Measurements from ENCODE around the gene ZNF260. TPM values are rescaled to one million over a fixed set of nuclear protein-coding genes. Genes with fewer than 3 reads are reported as not detected.
A peak's percentile ranks its signal among the peaks of the same experiment; 100 is the strongest.

The ZNF260 gene
- polyA plus RNA-seq (ENCODE audit: insufficient read length in 10 of 10): 10 to 100 TPM; 10.1 to 16.4 (median 14.0) TPM
- long read RNA-seq, donor 1, full-length matches to known transcripts: 4 of 4 reads
- long read RNA-seq, donor 1, partial matches to known transcripts: 0 of 4 reads
- long read RNA-seq, donor 1, other reads (novel, unspliced or antisense): 0 of 4 reads
- long read RNA-seq, donor 2, full-length matches to known transcripts: 2 of 2 reads
- long read RNA-seq, donor 2, partial matches to known transcripts: 0 of 2 reads
- long read RNA-seq, donor 2, other reads (novel, unspliced or antisense): 0 of 2 reads
- long read RNA-seq, donor 3: 0 reads
- long read RNA-seq, donor 4: 0 reads
- long read RNA-seq, donor 5, full-length matches to known transcripts: 4 of 4 reads
- long read RNA-seq, donor 5, partial matches to known transcripts: 0 of 4 reads
- long read RNA-seq, donor 5, other reads (novel, unspliced or antisense): 0 of 4 reads
- long read RNA-seq, donor 6, full-length matches to known transcripts: 1 of 1 reads
- long read RNA-seq, donor 6, partial matches to known transcripts: 0 of 1 reads
- long read RNA-seq, donor 6, other reads (novel, unspliced or antisense): 0 of 1 reads
- long read RNA-seq, donor 7: 0 reads
- long read RNA-seq, donor 8, full-length matches to known transcripts: 3 of 16 reads
- long read RNA-seq, donor 8, partial matches to known transcripts: 13 of 16 reads
- long read RNA-seq, donor 8, other reads (novel, unspliced or antisense): 0 of 16 reads
- long read RNA-seq, donor 9: 0 reads

DNA sequence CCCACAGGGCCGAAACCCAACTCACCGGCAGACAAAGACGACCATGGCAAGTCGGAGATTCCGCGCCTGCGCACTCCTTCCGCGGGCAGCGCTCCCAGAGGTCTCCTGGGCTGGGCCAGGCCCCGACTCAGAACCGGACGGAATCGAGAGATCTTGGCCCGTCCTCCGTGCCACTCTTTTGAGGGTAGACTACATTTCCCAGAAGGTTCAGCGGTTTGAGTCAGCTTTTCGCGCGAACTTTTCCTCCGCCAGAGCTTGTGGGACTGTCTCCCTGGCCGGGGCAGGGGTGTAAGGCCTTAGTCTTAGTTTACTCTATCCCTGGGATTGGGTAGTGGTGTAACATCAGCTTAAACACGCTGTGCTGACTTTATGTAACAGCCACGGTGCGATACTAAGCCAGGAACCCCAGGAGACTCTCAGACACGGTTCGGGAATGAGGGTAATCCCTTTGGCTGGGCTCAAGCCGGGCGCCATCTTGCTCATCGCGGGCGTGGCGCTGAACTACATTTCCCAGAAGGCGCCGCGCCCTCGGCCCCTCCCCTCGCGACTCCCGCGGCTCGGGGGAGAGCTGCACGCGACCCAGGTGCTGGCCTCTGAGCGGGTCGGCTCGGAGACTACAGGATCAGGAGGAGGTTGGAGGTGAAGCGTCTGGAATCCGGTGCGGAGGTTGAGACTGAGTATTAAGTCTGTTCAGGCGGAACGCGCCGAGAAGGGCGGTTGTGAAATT is at the start of gene ZNF260:
Gene ZNF260 (minus strand): TSS at position 78 of the 727 bp plus-strand sequence. CDS start 13,033 bp downstream, outside the sequence.
- DNase-seq: peak; percentile 97 to 99 (median 98)

DNA sequence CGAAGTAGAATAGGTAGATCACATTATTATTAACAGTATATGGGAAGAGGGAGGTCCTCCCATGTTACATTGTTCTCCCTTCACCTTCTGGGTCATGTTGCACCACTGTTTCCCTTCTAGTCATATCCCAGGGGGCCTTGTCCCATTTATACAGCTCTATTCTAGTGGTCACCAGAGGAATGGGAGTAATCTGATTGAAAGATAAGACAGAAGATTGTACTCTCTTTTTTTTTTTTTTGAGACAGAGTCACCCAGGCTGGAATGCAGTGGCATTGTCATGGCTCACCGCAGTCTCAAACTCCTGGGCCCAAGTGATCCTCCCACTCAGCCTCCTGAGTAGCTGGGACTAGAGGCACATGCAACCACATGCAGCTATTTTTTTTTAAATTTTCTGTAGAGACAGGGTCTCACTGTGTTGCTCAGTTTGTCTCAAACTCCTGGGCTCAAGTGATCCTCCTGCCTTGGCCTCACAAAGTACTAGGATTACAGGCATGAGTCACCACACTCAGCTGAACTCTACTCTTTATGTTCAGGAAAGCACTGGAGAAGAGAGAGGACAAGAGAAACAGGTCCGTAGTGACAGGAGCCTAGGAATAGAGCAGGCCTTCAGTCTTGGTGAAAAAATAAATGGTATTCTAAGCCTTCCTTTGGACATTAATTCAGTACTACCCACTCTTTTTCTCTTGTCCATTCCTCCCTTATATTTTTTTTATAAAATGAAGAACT is 49.4 kb upstream of the ZNF260 start:
- no peak for DNase-seq

DNA sequence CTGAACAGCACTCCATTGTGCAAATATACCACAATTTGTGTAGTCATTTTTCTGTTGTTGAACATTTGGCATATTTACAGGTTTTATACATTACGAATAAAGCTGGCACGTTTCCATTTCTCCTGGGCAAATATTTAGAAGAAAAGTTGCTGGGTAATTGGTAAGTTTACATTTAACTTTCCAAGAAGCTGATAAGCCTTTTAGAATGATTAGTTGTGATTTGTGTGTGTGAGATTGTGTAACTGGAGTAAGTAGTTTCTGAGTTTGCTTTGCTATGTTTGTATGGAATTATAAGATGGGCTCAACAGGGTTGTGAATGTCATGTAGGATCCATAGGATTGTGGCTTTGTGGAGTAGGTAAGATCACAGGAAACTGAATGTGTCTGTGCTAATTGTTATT is 46.7 kb upstream of the ZNF260 start:
- DNase-seq: no peak

DNA sequence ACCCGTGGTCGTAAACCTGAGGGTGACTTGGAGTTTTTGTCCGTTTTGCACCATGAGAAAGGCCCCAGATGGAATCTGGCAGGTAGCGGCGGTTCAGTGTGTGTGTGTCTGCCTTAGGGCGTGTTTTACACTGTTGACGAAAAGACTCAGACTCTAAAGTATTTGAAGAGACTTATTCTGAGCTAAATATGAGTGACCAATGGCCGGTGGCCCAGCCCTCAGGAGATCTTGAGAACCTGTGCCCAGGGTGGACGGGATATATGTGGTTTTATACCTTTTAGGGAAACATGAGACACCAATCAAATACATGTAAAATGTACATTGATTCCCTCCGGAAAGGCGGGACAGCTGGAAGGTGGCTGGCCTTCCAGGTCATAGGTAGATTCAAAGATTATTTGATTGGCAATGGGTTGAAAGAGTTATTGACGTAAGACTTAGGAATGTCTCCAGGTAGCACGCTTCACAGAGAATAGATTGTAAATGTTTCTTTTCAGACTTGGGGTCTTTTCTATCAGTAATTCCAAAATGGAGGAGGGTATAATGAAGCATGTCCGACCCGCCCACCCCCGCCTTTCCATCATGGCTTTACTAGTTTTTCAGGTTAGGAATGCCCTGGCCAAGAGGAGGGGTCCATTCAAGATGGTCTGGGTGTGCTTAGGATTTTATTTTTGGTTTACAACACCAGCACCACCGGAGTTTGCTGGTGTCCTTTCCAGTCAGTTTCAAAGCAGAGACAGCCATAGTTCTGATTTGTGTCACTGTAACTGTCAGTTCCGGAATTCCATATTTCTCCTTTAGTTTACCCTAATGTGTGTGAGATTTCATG is 46.0 kb upstream of the ZNF260 start:
- peak; percentile 4 to 26 (median 10) for DNase-seq

DNA sequence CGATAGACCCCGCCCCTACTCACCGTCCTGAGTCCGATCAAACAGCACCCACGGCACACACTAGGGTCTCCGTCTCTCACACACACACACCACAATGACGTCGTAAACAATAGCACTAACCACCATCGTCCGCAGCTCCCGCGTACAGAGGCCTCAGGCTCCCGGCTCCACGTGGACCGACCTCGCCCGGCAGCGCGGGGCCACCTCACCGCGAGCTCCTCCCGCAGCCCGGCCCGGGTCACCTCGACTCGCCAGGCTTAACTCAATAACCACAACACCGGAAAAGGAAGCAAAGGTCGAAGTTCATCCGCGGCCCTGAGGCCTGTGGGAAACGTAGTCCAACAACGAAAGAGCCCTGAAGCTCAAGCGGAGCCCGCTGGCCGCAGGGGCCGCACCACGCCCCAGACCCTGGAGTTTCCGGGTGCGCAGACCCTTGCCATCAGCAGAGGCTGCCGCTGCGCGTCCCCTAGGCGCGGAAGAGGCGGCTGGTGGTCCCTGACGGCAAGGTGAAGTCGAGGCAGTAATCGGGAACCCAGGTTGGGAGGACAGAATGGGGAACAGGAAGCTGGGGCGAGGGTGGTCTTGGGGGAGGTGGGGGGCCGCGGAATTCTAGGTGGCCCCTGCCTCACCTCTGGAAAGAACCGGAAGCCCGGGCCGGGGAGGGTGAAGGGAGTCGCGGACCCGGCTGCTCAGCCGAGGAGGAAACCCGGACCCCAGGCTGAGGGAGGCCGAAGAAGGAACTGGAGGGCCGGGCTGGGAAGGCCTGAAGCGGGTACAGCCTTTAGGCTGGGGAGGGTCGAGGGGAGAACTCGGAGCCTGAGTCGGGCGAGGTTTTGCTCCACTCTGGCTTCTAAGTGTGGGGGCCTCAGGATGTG is 45.2 kb upstream of the ZNF260 start, which contains the start of gene ZNF529:
Gene ZNF529 (minus strand): TSS at position 273 of the 875 bp plus-strand sequence. CDS start 946 bp downstream, outside the sequence.
- DNase-seq: peak; percentile 90 to 98 (median 94)

DNA sequence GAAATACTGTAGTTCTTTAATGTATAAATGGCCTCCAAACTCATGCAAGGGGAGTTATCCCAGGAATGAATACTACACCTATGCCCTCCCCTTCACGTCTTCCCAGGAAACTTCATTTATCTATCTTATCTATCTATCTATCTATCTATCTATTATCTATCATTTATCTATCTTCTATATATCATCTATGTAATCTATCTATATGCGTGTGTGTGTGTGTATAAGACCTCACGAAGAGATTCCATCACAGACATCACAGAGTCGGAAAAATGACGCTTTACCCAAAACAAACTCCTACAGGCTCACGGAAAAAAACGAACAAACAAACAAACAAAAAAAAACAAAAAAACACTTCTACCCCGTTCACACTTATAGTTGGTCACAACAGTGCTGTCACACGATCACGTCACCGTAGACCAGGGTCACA is 44.5 kb upstream of the ZNF260 start:
- no peak for DNase-seq

DNA sequence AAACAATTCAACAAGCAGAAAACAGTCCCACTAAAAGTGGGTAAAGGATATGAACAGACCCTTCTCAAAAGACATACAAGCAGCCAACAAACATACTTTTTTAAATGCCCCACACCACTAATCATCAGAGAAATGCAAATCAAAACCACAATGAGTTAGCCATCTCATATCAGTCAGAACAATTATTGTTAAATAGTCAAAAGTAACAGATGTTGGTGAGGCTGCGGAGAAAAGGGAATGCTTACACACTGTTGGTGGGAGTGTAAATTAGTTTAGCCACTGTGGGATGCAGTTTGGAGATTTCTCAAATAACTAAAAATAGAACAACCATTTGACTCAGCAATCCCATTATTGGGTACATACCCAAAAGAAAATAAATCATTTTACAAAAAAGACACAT is 36.3 kb upstream of the ZNF260 start:
- DNase-seq: no peak

DNA sequence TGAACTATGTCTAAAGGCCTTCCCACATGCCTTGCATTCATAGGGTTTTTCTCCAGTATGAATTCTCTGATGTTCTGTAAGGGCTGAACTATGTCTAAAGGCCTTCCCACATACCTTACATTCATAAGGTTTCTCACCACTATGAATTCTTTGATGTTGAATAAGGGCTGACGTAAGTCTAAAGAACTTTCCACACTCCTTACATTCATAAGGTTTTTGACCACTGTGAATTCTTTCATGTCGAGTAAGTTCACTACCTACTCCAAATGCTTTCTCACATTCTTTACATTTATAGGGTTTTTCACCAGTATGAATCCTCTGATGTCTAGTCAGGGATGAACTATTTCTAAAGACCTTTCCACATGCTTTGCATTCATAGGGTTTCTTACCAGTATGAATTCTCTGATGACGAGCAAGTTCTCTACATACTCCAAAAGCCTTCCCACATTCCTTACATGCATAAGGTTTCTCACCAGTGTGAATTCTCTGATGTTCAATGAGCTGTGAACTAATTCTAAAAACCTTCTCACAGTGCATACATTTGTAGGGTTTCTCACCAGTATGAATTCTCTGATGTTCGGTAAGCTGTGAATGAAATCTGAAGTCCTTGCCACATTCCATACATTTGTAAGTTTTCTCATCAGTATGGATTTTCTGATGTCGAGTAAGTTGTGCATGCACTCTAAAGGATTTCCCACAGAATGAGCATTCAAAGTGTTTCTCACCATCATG is 19.1 kb upstream of the ZNF260 start:
- no peak for DNase-seq

DNA sequence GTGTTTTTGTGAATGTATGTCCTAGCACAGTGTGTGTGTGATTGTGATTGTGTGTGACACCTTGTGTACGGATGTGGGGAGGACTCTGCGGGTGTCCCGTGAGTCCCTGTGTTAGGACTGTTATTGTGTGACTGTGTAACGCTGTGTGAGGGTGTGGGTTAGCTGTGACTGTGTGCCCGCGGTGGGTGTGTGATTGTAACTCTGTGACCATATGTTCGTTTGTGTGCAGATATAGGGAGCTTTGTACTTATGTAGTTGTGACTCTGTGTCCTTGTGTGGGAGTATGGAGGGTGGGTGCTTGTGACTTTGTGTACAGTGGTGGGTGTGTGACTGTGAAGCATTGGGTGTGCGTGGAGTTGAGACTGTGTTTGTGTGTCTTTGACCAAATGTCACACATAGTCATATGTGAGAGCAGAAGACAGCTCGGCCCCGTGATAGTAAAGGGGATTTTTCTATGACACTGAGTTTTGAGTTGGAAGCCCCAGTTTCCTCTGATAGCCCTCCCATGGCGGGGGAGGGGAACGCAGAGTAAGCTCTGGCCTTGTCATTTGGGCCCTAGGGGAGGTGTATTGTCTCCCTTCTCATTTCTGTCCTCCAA is 949 bp upstream of the ZNF260 start:
- DNase-seq: no peak

DNA sequence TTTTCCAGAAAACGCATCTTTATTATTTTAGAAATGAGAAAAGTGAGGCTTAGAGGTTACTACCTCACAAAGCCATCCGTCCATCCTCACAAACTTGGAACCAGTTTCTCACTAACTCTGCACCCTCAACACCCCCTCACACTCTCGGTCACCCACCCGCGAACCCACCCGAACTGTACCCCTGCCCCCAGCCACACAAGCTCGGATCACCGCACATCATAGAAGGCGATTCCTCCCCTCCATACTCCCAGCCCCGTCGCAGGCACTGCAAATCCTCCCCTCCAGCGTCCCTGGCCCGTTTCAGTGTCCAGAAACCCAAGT is 238 bp downstream of the ZNF260 start:
- no peak for DNase-seq

DNA sequence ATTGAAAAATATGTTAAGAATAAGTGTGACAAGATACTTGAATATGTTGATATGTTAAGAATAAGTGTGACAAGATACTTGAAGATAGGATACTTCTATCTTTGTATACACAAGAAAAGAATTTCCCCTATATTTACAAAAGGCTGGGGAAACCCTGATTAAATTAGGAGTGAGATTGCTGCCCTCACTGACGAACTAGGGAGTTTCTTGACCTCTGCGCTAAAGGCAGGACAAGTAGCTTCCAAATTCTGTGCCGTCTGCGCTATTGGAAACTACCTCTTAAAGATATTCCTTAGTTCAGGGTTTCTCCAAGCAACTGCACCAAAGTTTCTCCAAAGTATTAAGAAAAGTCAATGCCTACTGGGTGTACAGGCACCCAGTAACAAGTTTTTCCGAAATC is 730 bp downstream of the ZNF260 start:
- peak in 2 of 3 donors; percentile 8 to 28 for DNase-seq

DNA sequence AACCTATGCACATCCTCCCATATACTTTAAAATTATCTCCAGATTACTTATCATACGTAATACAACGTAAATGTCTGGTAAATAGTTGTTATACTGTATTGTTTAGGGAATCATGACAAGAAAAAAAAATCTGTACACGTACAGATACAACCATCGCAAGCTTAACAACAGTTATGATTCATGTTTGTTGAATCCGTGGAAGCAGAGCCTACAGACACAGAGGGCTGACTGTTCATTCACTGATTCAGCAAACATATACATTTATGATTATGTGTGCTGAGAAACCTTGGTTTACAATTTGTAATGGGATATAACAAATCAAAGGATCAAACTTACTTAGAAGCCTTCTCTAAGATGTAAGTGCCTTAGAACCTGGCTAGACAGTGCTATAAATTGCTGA is 1.5 kb downstream of the ZNF260 start:
- DNase-seq: no peak

DNA sequence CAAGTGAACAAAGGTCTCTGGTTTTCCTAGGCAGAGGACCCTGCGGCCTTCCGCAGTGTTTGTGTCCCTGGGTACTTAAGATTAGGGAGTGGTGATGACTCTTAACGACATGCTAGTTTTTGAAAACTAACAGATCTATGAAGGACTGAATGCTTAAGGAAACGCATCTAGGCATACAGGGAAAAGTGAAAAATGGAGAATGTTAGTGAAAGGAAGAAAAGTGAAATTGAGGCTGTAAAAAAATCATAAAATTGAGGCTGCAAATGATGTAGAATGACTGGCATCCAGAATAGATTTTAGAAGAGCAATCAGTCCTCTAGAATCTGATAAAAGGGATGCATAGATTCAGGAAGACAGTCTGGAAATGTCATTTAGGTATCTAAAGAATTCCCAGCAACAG is 3.5 kb downstream of the ZNF260 start:
- DNase-seq: no peak

DNA sequence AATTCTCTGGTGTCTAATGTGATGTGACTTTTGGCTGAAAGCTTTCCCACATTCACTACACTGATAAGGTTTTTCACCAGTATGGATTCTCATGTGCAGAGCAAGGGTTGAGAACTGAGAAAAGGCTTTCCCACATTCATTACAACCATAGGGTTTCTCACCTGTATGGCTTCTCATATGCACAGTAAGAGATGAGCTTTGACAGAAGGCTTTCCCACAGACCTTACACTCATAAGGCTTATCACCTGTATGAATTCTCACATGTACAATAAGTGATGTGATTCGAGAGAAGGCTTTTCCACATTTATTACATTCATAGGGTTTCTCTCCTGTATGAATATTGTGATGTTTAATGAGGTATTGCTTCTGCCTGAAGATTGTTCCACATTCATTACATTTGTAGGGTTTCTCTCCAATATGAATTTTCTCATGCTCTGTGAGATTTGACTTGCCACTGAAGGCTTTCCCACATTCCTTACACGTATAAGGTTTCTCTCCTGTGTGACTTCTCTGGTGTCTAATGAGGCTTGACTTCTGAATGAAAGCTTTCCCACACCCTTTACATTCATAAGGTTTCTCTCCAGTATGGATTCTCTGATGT is 14.0 kb downstream of the ZNF260 start:
- DNase-seq: no peak

DNA sequence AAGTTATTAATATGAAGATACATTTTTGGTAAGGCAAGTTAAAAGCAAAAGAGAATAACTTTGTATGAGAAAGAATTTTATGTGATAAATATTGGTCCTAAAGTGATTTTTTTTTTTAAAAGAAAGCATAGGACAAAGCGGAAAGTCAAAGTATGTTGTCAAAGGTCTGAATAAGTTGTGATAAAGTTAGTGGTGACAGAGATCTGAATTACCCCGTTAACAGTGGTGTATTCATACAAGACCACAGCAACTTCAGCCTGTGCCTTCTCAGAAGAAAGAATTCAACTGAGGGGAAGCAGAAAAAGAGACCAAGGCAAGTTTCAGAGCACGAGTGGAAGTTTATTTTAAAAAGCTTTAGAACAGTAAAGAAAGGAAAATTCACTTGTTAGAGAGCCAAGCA is 19.7 kb downstream of the ZNF260 start:
- DNase-seq: no peak

DNA sequence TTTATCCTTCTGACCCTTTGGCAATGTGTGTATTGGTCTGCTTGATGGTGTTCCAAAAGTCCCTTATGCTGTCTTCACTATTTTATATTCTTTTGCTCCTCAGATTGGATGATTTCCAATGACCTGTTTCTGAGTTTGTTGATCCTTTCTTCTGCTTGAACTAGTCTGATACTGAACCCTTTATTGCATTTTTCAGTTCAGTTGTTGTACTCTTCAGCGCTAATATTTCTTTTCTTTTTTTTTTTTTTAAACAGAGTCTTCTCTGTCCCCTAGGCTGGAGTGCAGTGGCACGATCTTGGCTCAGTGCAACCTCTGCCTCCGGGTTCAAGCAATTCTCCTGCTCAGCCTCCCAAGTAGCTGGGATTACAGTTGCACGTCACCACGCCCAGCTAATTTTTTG is 26.1 kb downstream of the ZNF260 start:
- no peak for DNase-seq

DNA sequence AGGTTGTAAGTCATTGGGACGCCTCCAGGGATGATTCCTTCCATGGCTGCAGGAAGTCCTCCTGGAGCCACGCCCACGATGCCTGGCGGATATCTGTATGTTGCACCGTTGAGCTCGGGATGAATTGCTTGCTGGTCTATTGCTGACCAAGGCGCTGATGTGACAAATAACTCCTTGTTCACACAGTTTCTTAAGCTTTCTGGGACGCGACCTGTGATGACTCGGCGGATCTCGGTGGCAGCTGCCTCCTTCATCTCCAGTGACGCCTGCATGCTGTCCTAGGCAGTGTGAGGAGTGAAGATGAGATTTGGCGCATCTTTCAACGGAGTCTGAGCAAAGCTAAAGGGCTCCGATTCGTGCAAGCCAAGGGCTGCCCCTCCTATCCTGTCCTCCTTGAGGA is 31.1 kb downstream of the ZNF260 start:
- DNase-seq: no peak

Data from muscle of back (tissue), 13 donors.